Stimulated activated CD8-positive, alpha-beta memory T cell treated with anti-CD3 and anti-CD28 coated beads, Interleukin-15, amount 100 ng/mL, for 48 hours (primary cell): Measurements from ENCODE around the gene DCTN1.

ENCODE experiments used
- DNase-seq, 2 donors: peaks; one replicate each; pipeline ENCODE4 v3.0.0-alpha.2; 2020; ENCODE audit warnings: low read depth in 2 of 2

DCTN1 gene

DNA sequence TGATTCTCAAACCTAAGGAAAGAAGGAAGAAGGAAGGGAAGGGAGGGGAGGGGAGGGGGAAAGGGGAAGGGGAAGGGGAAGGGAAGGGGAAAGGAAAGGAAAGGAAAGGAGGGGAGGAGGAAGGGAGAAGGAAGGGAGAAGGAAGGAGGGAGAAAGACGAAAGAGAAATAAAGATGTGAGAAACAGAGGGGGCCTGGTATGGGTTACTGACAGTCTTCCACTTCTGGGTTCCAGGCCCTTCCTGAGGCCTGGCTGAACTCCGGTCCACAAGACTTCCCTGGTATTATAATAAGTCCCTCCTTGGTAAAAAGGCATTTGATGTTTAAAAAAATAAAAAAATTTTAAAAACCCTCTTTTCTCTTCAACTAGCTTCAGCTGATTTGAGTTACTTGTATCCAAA, 54.3 kb downstream of the DCTN1 start:
- DNase-seq, result no peak

GRCh38 chr2:74321737-74322136, 58.4 kb downstream of the DCTN1 start:
- DNase-seq, result no peak

DNA sequence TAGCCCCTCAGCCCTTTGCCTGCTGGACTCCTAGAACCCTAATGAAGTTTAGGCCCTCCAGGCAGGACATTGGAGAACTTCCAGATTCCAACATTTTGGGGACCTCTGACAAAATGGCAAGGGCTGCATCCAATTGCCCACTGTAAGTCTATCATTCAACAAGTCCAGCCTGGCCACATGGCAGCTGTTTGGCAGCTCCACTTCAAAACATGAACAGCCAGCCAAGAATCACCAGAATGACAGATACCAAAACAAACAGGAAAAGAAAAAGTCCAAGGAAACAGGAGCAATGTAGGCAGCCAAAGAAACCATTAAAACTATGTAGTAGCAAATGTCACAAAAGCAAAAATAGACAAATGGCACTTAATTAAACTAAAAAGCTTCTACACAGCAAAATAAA, 62.4 kb downstream of the DCTN1 start:
- DNase-seq, result no peak

DNA sequence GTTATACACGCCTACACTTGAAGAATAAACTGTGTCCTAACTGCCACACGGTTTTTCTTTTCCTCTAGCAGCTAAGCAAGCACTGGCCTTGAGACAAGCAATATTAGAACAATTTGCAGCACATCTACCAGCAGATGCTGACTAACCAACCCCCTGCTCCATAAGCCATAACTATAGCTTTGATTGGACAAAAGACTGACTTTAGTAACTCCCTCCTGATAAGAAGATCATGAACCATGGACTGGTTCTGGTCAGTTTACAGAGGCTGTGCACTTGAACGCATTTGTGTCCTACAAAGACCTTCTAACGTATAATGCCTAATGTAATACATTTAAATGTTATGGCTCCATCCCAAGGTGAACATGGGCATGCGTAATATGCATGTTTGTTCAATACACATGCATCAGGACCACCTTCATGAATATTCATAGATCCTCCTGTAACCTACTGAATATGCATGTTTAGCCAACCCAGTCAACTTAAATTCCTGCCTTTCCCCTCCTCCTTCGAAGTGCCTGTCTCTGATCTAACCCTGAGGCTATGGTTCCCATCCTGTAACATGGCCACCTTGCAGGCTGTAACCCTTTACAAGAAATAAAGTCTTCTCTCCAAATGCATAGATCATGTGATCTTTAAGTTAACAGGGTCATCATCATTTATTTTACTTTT, 63.4 kb downstream of the DCTN1 start:
- no peak for DNase-seq

GRCh38 chr2:74314107-74314506, 66.0 kb downstream of the DCTN1 start:
- DNase-seq, result no peak

DNA sequence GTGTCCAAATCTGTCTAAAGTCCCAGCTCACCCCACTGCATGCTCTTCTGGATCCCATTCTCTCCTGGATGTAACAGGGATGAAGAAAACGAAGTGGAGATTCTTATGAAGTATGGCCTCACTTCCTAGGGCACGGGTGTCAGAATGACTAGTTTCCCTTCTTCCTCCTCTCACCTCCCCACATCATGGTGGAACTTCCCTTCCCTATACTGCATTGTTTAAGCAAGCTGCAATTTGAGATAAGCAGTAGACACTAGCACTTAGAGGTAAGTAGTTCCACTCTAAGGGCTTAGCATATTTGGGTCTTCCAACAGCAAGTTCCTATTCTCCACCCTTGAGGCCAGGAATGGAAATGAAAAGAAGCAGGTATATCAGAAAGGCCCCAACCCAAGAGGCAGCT, 66.6 kb downstream of the DCTN1 start:
- no peak for DNase-seq

DNA sequence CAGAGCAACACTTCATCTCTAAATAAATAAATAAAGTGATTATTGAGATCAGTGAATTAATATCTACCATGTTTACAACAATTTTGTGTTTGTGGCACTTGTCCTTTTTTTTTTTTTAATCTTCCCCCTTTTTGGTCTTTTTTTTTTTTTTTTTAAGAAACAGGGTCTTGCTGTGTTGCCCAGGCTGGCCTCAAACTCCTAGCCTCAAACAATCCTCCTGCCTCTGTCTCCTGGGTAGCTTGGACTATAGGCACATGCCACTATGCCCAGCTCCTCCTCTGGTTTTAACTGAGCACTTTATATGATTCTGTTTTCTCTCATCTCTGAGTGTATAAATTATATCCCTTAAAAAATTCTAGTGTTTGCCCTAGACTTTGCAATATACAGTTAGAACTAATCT, 67.2 kb downstream of the DCTN1 start:
- DNase-seq, result no peak
